Transverse colon (tissue), 4 donors: Measurements from ENCODE around the gene COG5.

Experiments
- CTCF ChIP-seq, 5 experiments: fragments of 200-600 bp in 3 of 5; fragments of 450-650 bp in 2 of 5; sonication (generic) in 3 of 5; IDR thresholded peaks; 1 replicate in 2 of 5; 2 replicates in 3 of 5; pipeline ENCODE4 v1.5.1; 2016 to 2017; ENCODE audit warnings: antibody characterized with exemption in 5 of 5, inconsistent platforms in 3 of 5, mild to moderate bottlenecking in 2 of 5, moderate library complexity in 1 of 5
- POLR2A ChIP-seq: fragments of 450-650 bp; IDR thresholded peaks from one replicate; pipeline ENCODE4 v1.6.1; 2016; ENCODE audit warnings: antibody characterized with exemption, mild to moderate bottlenecking, moderate library complexity
- POLR2AphosphoS5 ChIP-seq, 3 donors: sonication (generic); formaldehyde crosslinking; IDR thresholded peaks; one replicate each; pipeline ENCODE4 v1.6.1; 2016; ENCODE audit warnings: antibody characterized with exemption in 3 of 3

GRCh38 chr7:107560898-107561516 lies 2.7 kb downstream of the COG5 start:
- TF ChIP-seq POLR2AphosphoS5 (IDR thresholded peaks at IDR 0.05) = no peak
- no peak for TF ChIP-seq POLR2A
- TF ChIP-seq CTCF (IDR thresholded peaks at IDR 0.05) = no peak
